GM19468 (cell line): ENCODE results near the gene NPIPB6.
"Not testable (repeated sequence)": the region's sequence is repeated elsewhere in the genome, so short reads cannot be mapped to it uniquely, and the experiment has no call there.

Experiments used
- ATAC-seq: cut with Tn5 transposase; IDR thresholded peaks from one replicate; pipeline ENCODE4 v1.9.1; 2021; ENCODE audit warnings: mild to moderate bottlenecking, moderate library complexity, moderate number of reproducible peaks; ENCODE audit not compliant: unreplicated experiment; ENCODE audit errors: extremely low read depth

The NPIPB6 gene

DNA sequence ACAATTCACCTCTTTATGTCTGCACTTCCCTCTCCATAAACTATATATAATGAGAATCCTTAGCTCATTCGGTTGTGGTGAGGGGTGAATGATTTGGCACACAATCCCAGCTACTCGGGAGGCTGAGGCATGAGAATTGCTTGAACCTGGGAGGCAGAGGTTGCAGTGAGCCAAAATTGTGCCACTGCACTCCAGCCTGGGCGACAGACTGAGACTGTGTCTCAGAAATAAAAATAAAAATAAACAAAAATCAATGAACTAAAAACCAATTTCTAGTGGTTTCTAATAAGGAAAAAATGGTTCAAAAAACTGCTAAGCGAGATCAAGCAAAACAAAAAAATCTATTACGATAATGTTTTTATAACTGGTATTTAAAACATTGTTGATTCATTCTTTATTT is at the start of gene NPIPB6:
NPIPB6 (minus strand) TSS at position 101 of the 400 bp plus-strand sequence. CDS start 686 bp downstream, outside the sequence.
- ATAC-seq: not testable (repeated sequence)

GRCh38 chr16:28403220-28404072 is 40.1 kb upstream of the NPIPB6 start, which contains the start of gene EIF3CL:
TSS of gene EIF3CL (minus strand) at chr16:28403841. CDS start at chr16:28403618, 223 bp downstream.
- peak; percentile 82 for ATAC-seq

GRCh38 chr16:28392054-28392453 is 28.7 kb upstream of the NPIPB6 start:
- ATAC-seq: not testable (repeated sequence)

DNA sequence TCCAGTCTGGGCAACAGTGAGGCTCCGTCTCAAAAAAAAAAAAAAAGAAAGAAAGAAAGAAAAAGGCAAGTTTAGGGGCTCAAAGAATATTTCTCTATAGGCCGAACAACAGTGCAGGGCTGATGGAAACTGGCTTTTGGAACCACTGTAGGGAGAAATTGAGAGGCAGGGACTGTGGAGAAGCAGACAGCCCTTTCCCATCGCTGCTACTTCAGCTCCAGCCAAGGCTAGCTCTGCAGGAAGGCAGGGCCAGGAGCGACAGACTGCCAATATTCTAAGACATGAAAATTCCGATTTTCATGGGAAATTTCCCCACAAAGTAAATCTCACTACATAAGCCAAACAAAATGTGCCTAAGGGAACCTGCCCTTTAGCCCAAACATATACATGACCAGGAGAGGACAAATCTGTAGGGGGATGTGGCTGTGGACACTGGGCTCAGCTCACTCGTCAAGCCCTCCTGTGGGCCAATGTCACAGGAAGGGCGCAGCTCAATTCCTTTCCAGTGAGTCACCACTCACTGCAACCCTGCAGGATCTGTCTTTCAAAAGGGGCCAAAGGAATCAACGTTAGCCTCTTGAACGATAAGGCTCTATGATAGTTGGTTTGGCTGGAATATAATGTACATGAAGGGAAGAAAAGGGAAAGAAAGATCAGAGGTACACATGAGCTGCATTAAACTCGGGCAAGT is 19.0 kb upstream of the NPIPB6 start:
- not testable (repeated sequence) for ATAC-seq

GRCh38 chr16:28377822-28378221 is 14.5 kb upstream of the NPIPB6 start:
- not testable (repeated sequence) for ATAC-seq

- ATAC-seq: not testable (repeated sequence)
These were observed 13.9 kb upstream of the NPIPB6 start for GRCh38 chr16:28377108-28377625.

DNA sequence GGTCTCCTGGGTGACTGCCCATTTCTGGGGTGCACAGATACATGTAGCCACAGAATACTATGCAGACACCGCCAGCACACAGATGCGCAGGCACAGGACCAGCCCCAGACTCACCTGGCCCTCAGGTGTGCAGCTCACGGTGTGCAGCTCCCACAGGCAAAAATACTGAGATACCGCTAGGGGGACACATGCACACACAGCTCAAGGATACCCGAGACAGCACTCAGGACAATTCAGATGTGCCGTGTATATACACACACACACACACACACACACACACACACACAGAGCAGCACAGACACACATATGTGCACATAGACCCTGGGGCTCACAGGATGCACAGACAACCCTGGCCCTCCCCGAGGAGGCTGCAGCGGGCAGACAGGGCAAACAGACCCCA is 11.8 kb upstream of the NPIPB6 start:
- ATAC-seq: not testable (repeated sequence)

- not testable (repeated sequence) for ATAC-seq
These were observed 11.0 kb upstream of the NPIPB6 start for GRCh38 chr16:28374281-28374680.

- ATAC-seq: not testable (repeated sequence)
These were observed 4.6 kb upstream of the NPIPB6 start for GRCh38 chr16:28367926-28368325.

DNA sequence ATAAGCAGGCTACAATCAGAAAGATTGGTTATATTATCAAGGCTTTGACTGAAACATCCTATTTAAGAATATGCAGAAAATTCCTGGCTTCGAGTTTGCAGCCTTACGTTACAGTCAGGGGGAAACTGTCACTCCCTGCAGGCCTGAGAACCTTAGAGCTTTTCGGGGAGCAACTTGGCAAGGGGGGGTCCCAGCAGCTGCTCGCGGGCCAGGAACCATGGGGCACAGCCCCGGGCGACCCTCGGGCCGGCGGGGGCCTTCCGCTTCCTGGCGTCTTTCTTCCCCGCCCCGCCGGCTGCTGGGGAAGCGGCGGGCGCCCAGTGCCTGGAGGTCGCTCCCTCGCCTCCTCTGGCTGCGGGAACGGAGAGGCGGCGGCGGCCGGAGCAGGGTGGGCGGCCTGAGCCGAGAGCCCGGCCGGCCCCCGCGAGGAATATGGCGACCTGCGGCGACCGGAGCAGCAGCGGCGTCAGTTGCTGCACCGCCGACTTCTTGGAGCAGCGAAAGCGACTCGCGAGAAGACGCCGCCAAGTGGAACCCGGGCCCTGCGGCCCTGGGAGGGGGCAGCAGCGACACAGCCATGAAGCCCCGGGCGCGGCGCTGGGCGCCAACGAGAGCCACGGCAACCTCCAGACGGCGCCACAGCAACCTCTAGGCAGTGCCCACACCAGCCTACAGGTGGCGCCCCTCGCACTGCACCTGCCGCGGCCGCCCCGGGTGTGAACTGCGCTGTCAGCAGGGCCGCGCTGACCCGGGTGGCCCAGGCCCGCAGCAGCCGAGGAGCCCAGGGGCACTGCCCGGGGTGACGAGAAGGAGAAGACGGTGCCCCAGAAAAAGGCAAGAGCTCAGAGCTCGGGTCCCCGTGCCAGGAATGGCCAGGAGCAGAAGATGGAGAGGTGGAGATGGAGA is 1.2 kb upstream of the NPIPB6 start:
- peak; percentile 19 for ATAC-seq

- not testable (repeated sequence) for ATAC-seq
These were observed 708 bp downstream of the NPIPB6 start for GRCh38 chr16:28362600-28362999.

- not testable (repeated sequence) for ATAC-seq
These were observed 25.1 kb downstream of the NPIPB6 start for GRCh38 chr16:28338230-28338629.

GRCh38 chr16:28336940-28337710 is 26.2 kb downstream of the NPIPB6 start:
- ATAC-seq: not testable (repeated sequence)

DNA sequence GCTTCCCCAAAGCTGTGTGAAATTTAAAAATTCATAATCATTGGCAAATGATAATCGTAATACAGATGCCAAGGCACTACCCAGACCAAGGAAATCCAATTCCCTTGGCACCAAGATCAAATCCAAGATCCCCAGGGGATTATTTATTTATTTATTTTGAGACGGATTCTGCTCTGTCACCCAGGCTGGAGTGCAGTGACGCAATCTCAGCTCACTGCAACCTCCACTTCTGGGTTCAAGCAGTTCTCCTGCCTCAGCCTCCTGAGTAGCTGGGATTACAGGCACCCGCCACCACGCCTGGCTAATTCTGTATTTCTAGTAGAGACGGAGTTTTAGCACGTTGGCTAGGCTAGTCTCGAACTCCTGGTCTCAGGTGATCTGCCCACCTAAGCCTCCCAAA is 27.6 kb downstream of the NPIPB6 start:
- ATAC-seq: not testable (repeated sequence)

- not testable (repeated sequence) for ATAC-seq
These were observed 30.7 kb downstream of the NPIPB6 start for GRCh38 chr16:28332632-28333031.

DNA sequence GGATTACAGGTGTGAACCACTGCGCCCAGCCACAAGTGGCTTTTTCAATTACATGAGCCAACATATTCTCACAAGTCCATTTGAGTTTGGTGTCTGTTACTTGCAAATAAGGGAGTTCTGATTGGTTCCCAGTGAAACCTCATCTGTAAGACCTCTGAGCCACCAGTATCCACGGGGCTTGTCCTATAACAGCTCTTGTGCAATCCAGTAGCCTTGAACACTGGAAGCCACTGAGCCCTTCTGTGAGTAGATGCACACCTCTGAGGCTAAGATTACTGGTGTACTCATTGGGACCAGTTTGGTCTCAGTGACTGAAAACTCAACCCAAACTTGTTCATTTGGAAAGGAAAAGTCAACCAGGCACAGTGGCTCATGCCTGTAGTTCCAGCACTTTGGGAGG is 32.3 kb downstream of the NPIPB6 start:
- ATAC-seq: not testable (repeated sequence)

- ATAC-seq: not testable (repeated sequence)
These were observed 33.1 kb downstream of the NPIPB6 start for GRCh38 chr16:28330232-28330631.

DNA sequence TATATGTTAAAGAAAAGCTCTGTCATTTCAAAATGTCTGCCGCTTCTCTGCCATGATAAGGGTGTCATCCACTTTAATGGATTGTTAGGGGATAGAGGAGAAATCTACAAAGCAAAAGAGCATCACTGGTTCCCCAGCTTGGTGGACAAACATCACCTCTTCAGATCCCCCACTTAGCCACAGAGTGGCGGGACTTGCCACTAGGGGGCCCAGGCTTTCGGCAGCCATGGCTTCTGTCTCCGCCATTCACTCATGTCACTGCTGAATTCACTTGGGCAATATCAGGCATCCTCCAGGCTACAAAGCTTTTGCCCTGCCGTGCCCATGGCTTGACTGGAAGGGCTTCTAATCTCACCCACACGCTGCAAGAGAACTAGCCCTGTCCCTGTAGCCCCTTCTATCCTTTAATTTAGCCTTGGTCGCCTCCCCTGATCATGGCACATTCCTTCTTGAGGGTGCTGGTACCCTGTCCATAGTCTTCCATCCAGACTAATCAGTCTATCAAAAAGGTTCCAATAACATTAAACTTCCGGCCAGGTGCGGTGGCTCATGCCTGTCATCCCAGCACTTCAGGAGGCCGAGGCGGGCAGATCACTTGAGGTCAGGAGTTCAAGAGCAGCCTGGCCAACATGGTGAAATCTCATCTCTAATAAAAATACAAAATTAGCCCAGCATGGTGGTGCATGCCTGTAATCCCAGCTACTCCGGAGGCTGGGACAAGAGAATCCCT is 36.3 kb downstream of the NPIPB6 start:
- no peak for ATAC-seq
